GM18867 (cell line): ENCODE results near the gene NBDY.
"Not testable (repeated sequence)": the region's sequence is repeated elsewhere in the genome, so short reads cannot be mapped to it uniquely, and the experiment has no call there.

Experiments used
- ATAC-seq: cut with Tn5 transposase; IDR thresholded peaks from one replicate; pipeline ENCODE4 v1.9.1; 2021; ENCODE audit warnings: mild to moderate bottlenecking, moderate library complexity; ENCODE audit not compliant: unreplicated experiment

NBDY gene

DNA sequence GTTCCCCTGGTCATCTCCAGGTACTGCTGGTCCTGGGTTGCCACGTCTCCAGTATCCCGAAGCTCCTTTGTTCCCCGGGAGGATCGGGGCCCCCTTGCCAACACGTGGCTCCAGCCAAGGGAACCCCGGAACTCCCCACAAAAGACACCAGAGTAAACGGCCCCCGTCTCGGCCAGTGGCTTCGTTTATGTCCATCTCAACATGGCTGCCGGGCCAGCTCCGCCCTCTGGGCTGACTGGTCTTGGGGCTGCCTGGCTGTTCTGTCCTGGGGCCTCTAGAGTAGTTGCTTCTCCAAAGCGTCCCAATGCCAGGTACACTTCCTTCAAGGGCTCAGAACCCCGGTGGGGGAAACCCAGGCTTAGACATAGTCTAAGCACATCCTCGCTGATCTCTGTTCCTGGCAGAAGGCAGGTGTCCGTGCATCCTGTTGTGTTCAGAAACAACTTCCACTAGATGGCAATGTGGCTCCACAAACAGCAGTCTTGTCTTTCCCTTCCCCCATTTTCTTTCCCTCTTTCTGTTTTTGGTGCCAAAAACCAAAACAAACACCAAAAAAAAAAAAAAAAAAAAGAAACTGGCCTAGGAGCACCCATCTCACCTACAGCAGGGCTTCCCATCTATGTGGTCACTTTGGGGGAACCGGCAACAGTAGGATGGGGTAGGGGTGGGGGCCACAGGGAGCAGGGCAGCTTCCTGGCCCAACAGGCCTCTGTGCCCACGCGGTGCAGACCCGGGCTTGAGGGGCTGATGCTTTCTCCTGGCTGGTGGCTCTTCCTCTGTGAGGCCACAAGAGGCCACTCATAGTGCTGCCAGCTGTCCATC lies 35.3 kb downstream of the NBDY start:
- ATAC-seq: peak; percentile 43

GRCh38 chrX:56764975-56765791 lies 36.1 kb downstream of the NBDY start:
- no peak for ATAC-seq

- no peak for ATAC-seq
Observed at GRCh38 chrX:56765811-56766553, 36.9 kb downstream of the NBDY start.

DNA sequence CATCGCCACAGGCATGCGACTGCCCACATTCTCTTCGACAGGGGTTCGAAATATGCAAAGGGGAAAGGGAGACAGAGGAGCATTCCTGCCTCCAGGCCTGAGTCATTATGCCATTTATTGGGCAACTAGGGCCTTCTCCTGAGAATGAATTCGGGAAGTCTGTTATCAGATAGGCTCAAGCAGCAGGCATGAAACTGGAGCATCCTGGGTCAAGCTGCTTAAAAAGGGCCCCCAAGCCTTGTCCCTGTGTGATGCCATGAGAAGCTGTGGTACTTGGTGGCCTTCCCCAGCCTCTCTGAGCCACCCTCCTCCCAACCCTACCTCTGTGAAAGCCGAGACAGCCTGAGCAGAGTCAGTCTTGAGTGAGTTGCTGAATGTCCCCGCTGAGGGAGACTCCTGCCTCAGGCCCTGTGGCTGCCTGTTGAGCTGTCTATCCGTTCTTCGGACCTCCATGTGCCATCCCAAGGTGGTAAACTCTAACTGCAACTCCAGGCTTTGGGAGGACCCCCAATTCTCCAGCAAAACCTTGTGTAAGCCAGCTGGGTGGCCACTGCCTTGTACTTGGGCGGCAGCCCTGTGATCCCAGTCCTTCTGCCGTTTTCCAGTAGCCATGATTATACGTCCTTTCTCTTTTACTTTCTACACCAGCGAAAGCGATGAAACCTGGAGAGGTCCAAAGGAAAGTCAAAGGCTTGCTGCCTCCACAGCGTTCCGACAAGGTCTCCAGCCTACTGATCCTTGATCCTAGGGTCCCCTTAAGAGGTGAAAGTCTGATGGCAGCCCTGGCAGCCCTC lies 37.7 kb downstream of the NBDY start:
- no peak for ATAC-seq

DNA sequence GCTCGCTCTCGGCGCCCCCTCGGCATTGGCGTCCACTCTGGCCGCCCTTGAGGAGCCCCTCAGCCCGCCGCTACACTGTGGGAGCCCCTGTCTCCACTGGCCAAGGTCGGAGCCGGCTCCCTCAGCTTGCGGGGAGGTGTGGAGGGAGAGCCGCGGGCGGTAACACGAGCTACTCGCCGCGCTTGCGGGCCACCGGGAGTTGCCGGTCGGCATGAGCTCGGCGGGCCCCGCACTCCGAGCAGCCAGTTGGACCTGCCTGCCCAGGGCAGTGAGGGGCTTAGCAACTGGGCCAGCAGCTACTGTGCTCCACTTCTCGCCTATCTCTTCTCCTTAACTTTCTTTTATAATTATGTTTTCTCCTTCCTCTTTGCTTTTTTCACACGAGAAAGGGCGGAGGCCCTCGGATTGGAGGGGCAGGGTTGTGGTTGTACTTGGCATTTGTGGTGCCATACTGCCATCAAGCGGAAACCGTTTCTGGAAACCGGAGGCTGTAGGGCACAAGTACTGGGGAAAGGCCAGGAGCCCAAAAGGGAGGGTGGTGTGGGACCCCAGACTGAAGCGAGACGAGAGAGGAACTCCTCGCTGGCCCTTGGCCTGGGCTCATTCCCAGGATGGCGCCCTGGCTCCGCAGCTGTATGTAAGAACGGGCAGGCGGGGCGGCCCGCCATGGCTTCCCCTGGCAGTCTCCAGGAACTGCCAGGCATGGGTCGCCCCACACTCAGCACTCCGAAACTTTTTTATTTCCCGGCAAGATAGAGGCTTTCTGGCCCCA lies 38.5 kb downstream of the NBDY start:
- peak; percentile 30 for ATAC-seq

- ATAC-seq: peak; percentile 20
Observed at GRCh38 chrX:56768120-56768660, 39.1 kb downstream of the NBDY start.

DNA sequence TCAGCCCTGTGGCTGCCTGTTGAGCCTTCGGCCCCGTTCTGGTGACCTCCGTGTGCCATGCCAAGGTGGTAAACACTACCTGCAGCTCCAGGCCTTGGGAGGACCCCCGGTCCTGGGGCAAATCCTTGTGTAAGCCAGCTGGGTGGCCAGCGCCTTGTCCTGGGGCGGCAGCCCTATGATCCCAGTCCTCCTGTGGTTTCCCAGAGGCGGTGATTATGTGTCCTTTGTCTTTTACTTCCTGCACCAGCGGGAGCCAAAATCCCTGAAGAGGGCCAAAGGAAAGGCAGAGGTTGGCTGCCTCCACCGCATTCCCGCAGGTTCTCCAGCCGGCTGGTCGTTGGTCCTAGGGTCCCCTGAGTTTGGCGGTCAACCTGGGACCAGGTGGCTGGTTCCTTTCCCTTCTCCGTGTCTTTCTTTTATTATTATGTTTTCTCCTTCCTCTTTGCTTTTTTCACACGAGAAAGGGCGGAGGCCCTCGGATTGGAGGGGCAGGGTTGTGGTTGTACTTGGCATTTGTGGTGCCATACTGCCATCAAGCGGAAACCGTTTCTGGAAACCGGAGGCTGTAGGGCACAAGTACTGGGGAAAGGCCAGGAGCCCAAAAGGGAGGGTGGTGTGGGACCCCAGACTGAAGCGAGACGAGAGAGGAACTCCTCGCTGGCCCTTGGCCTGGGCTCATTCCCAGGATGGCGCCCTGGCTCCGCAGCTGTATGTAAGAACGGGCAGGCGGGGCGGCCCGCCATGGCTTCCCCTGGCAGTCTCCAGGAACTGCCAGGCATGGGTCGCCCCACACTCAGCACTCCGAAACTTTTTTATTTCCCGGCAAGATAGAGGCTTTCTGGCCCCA lies 43.9 kb downstream of the NBDY start:
- peak; percentile 44 for ATAC-seq

DNA sequence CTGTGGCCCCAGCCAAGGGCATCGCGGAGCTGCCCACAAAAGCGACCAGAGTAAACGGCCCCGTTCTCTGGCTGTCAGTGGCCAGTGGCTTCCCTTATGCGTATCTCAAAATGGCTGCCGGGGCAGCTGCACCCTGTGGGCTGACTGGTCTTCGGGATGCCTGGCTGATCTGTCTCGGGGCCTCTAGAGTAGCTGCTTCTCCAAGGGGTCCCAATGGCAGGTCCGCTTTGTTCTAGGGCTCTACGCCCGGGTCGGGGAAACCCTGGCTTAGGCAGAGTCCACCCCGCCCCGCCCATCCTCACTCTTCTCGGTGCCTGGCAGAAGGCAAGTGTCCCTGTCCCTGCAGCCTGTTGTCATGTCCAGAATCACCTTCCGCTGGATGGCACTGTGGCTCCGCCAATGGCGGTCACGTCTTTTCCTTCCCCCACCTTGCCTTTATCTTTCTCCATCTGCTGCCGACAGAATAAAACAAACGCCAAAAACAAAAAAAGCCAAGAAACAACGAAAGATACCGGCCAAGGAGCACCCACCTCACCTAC lies 44.5 kb downstream of the NBDY start:
- ATAC-seq: peak; percentile 30

DNA sequence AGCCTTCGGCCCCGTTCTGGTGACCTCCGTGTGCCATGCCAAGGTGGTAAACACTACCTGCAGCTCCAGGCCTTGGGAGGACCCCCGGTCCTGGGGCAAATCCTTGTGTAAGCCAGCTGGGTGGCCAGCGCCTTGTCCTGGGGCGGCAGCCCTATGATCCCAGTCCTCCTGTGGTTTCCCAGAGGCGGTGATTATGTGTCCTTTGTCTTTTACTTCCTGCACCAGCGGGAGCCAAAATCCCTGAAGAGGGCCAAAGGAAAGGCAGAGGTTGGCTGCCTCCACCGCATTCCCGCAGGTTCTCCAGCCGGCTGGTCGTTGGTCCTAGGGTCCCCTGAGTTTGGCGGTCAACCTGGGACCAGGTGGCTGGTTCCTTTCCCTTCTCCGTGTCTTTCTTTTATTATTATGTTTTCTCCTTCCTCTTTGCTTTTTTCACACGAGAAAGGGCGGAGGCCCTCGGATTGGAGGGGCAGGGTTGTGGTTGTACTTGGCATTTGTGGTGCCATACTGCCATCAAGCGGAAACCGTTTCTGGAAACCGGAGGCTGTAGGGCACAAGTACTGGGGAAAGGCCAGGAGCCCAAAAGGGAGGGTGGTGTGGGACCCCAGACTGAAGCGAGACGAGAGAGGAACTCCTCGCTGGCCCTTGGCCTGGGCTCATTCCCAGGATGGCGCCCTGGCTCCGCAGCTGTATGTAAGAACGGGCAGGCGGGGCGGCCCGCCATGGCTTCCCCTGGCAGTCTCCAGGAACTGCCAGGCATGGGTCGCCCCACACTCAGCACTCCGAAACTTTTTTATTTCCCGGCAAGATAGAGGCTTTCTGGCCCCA lies 49.3 kb downstream of the NBDY start:
- ATAC-seq: peak; percentile 49

DNA sequence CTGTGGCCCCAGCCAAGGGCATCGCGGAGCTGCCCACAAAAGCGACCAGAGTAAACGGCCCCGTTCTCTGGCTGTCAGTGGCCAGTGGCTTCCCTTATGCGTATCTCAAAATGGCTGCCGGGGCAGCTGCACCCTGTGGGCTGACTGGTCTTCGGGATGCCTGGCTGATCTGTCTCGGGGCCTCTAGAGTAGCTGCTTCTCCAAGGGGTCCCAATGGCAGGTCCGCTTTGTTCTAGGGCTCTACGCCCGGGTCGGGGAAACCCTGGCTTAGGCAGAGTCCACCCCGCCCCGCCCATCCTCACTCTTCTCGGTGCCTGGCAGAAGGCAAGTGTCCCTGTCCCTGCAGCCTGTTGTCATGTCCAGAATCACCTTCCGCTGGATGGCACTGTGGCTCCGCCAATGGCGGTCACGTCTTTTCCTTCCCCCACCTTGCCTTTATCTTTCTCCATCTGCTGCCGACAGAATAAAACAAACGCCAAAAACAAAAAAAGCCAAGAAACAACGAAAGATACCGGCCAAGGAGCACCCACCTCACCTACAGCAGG lies 50.0 kb downstream of the NBDY start:
- ATAC-seq: peak; percentile 48

- not testable (repeated sequence) for ATAC-seq
Observed at GRCh38 chrX:56780681-56781649, 51.9 kb downstream of the NBDY start.

DNA sequence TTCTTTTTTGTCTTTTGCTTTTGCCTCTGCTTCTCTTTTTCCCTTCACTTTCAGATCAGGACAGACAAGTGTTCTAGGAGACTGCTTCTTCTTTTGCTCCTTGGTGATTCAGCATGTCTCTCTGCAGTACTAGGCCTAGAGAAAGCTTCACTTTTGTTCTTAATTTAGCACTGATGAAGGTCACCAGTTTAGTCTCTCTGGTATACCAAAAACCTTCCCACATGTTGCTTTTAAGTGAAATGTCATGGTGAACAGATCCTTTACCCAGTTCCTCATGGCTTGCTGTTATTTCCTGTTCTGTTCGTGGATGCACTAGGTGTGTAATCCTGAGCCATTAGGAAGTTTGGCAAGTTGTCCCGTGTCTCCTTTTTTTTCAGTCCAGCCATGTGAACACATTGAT lies 53.3 kb downstream of the NBDY start:
- no peak for ATAC-seq

GRCh38 chrX:56782791-56783449 lies 53.9 kb downstream of the NBDY start:
- ATAC-seq: no peak

DNA sequence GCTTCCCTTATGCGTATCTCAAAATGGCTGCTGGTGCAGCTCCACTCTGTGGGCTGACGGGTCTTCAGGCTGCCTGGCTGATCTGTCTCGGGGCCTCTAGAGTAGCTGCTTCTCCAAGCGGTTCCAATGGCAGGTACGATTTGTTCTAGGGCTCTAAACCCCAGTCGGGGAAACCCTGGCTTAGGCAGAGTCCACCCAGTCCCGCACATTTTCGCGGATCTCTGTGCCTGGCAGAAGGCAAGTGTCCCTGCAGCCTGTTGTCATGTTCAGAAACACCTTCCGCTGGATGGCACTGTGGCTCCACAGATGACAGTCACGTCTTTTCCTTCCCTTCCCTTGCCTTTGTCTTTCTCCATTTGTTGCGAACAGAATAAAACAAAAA lies 54.4 kb downstream of the NBDY start:
- ATAC-seq: no peak

- no peak for ATAC-seq
Observed at GRCh38 chrX:56783996-56784620, 55.1 kb downstream of the NBDY start.
